A549 treated with AZD2906 at 1 μM for 4 hours (cell line): ENCODE measurements around the gene DBN1. TPM values are rescaled to one million over a fixed set of nuclear protein-coding genes. Genes with fewer than 3 reads are reported as not detected.

Experiments used
- total RNA-seq: library from RNA; stranded (reverse); fragments of 200-300 nt; extraction: Qiagen RNA extraction; gene quantifications from 5 replicates; pipeline ENCODE4 v1.2.3, GENCODE V29; 2022

The DBN1 gene
- total RNA-seq, result 54.9 to 72.4 TPM (median 65.5 TPM) in 5 replicates

DNA sequence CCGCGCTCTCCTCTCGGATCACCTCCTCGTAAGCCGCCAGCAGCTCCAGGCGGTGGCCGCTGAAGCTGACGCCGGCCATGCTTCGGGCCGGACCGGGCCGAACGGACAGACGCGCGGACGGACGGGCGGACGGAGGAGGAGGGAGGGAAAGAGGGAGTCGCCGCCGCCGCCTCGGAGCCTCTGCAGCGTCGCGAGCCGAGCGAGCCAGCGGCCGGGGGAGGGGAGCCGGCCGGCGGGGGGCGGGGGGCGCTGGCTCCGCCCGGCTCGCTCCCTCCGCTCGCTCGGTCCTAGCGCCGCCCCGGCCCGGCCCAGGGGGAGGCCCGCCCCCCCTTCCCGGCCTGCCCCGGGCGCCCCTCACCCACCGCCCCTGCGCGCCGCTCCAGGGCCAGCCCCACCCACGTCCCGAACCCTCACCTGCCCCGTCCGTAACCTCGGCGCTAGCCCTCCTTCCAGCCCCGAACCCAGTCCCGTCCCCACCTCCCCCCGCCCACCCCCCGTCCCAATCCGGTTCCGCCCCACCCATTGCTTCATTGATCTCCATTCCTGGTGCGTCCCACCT, at the start of gene DBN1:
Gene DBN1, minus strand, starts transcription at position 192 of the 559 bp plus-strand sequence. Its CDS starts 113 bp downstream, at position 79.

DNA sequence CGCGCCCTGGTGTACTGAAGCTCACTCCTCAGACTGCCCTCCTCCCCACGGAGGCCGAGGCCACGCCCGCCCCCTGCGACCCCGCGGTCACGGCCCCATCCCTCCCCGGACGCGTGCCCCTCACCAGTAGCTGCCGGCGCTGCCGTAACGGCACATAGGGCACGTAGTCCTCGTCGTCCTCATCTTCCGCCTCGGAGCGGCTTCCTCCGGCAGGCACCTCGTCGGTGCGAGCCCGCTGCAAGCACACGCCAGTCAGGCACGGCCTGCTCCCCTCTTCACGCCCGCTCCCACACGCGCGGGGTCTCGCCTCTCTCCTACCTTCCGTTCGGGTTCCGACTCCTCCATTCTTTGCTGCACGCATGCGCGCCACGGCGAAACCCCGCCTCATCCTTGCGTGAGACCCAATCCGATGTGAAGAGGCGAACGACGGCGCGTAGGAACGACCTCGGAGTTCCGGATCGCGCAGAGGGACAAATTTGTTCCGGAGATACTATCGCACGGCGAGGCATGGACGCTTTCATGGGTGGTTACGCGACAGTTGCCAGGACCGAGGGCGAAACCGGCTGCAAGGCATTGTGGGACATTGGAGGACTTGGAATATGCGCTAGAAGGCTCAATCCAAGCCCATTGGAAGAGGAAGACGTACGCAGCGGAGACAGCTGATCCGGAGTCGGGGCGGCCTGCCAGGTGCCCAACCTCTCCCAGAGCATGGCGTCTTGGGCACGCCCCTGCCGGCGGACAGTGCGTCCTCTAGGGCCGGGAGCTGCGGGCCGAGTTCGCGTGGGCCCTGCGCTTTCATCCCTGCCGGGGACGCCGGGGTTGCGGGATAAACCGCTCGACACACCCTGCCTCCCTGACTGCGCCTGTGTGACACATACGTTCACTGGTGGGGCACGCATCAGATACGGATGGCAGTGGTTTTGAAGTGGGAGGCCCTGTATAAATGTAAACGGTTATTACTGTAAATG, 43.5 kb upstream of the DBN1 start, which contains the start of gene DDX41:
Gene DDX41, minus strand, starts transcription at position 361 of the 968 bp plus-strand sequence. Its CDS starts 16 bp downstream, at position 345.

DNA sequence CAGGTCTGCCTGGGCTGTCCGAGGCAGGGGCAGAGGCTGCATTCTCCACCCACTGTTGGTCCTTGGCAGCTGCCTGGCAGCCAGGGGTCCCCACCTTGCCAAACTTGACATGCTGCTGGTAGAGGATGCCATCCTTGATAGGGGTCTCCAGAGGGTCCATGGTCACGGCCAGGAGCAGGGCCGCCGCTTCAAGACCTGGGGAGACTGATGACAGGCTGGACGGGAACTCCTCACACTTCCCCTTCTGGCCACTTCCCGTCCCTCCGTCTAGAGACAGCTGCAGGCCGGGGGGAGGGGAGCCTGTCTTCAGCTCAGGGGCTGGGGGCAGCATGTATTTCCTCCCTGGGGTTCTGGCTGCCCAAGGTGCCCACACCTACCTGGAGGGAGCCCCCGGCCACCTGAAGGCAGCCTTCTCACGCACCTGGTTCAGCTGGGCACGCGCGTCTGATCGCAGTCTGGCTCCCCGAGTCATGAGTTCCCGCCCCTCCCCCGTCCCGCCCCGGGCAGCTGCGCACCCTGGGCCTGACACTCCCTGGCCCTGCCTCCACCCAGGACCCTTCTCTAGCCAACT, 36.0 kb upstream of the DBN1 start, which contains the start of gene DOK3:
Gene DOK3, minus strand, starts transcription at position 446 of the 571 bp plus-strand sequence. Its CDS starts 286 bp downstream, at position 160.

DNA sequence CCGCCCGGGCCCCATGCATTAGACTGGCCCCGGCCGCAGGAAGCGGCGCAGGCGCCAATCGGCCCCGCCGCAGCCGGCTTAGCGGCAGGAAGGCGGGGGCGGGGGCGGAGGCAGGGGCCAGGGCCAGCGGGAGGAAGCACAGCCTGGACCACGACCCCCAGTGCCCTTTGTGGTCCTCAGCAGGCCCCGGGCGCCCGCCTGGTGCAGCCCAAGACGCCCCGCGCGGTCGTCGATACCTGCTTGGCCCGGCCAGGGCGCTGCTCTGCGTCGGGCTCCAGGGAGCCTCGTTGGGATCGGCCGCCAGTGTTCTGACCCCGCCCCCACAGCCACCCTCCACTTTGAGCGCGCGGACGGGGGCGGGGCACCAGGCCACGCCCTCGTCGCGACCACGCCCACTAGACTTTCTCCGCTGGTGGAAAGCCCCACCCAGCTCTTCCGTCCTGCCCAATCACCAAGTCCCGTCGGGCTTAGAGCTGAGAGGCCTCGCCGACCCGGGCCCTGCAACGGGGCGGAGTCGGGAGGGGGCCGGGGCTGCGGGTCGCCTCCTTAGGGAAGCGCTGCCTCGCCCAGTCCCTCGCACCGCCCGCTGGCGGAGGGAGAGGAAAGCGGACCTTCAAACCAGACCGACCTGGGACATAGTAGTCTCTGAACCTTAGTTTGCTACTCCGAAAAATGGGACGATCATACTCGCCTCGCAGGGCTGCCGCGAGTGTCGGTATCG, 24.0 kb upstream of the DBN1 start, which contains the start of gene PDLIM7:
Gene PDLIM7, minus strand, starts transcription at position 313 of the 721 bp plus-strand sequence. CDS start 1,092 bp downstream, outside the sequence.

DNA sequence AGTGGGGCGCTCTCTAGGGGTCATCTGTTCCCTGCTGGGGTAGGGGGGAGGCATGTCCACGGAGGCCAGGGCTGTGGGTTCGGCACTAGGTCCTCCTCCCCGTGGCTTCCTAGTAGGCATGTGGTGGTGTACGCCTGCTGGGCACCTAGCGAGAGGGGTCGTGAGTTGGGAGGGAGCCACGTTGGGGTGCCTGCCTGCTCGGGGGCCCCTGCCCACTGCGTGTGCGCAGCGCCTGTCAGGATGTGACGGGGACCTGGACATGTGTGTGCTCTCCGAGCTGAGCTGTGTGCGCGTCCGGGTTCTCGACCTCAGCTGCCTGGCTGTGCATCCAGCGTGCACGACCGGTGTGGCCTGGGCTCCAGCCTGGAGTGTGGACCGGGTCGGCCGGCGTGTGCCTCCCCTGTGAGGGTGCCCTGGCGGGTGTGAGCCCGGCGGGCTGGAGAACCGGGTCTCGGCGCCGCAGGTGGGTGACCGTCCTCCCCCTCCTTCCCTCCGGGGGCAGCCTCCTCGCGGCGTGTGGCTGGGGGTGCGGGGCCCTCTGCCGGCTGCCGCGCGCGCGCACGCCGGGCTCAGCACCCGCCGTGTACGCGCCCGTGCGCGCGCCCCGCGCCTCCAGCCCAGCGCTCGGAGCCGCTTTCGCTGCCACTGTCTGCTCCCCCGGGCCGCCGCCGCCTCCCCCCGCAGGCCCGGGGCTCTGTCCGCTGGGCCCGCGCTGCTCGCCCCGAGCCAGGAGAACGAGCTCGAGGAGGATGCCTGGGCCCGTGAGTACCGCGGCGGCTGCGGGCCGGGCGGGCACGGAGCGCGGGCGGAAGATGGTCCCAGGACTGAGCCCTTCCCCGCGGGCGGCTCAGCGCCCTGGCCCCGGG, 27.0 kb downstream of the DBN1 start, which contains the start of gene PRR7:
Gene PRR7, plus strand, starts transcription at position 615 of the 866 bp plus-strand sequence. CDS start 8,254 bp downstream, outside the sequence.

DNA sequence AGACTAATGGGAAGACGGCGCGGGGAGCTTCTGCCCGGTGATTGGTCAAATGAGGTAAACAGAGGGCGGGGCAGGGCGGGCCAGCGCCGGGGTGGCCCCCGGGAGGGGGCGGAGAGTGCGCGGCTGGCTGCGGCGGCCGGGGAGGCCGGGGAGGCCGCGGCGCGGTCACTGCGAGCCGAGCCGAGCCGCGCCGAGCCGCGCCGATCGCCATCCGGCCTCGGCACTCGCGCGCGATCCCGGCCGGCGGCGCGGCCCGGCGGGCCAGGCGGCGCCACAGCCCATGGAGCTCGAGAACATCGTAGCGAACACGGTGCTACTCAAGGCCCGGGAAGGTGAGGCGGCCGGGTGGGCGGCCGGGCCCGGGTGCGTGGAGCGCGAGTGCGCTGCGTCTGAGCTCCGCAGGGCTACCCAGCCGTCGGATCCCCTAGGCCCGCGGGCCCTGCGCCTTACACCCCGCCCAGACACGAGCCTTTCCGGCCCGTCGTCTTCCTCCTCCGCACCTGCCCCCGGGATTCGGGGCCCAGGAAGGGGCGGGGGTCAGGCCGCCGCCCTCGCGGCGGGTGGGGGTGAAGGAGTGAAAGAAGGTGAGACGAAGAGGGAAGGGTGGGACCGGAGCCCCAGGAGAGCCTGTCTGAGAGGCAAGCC, 46.7 kb downstream of the DBN1 start, which contains the start of gene GRK6:
Gene GRK6, plus strand, starts transcription at position 111 of the 645 bp plus-strand sequence. Its CDS starts 170 bp downstream, at position 281.

DNA sequence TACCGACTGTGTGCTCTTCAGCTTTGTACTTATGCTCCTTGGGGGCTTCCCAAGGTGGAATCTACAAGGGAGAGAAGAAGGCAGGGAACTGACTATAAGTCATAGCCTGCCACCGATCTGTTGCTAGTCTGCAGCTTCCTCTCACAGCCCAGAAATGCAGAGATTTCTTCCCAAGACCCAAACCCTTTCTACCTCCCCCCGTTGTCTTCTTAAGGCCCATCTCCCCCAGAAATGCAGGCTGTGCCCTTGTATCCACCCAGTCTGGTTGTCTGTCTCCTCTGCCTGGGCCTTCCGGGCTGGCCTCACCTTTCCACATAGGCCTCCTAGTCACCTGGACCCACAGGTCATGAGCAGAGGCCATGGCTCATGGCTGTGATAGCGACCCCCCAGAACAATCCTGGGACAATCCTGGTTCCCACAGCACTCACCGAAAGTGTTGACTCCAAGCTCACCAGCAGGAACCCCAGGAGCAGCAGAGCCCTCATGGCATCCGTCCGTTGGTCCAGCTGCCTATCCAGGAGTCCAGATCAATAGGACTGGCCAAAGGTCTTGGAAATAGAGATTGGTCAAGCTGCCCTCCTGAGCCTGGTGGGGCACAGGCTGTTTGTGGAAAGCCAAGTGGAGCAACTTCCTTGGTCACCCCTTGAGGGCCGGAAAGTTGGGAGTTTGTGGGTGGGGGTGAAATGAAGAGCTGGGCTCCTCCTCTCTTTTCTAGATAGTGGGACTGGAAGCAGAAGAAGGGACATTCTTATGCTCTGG, 64.2 kb downstream of the DBN1 start, which contains the start of gene F12:
Gene F12, minus strand, starts transcription at position 522 of the 759 bp plus-strand sequence. Its CDS starts 37 bp downstream, at position 485.

Other genes with a start within 250 kb of the DBN1 start
- gene RAB24, start 169.9 kb downstream of the DBN1 start, total RNA-seq, result 20.6 to 26.7 TPM (median 23.9 TPM) in 5 replicates
- 272 to 393 TPM (median 364 TPM) in 5 replicates for gene PRELID1, start 169.8 kb downstream of the DBN1 start, total RNA-seq
- 13.2 to 22.0 TPM (median 19.7 TPM) in 5 replicates for gene MXD3, start 161.7 kb downstream of the DBN1 start, total RNA-seq
- gene LMAN2, start 122.0 kb downstream of the DBN1 start, total RNA-seq, result 194 to 254 TPM (median 201 TPM) in 5 replicates
- gene RGS14, start 115.7 kb downstream of the DBN1 start, total RNA-seq, result 3.8 to 5.4 TPM (median 5.1 TPM) in 5 replicates
- not detected in 5 replicates for gene SLC34A1, start 89.2 kb downstream of the DBN1 start, total RNA-seq
- gene PFN3, start 73.0 kb downstream of the DBN1 start, total RNA-seq, result not detected in 5 replicates
- gene F12, start 64.1 kb downstream of the DBN1 start, total RNA-seq, result 15.9 to 26.4 TPM (median 22.8 TPM) in 5 replicates
- gene GRK6, start 47.0 kb downstream of the DBN1 start, total RNA-seq, result 23.1 to 28.9 TPM (median 27.3 TPM) in 5 replicates
- gene PRR7, start 26.8 kb downstream of the DBN1 start, total RNA-seq, result 13.8 to 35.0 TPM (median 34.5 TPM) in 5 replicates
- 72.8 to 92.2 TPM (median 80.9 TPM) in 5 replicates for gene PDLIM7, start 24.0 kb upstream of the DBN1 start, total RNA-seq
- gene DOK3, start 36.2 kb upstream of the DBN1 start, total RNA-seq, result 1.8 to 5.3 TPM (median 3.6 TPM) in 5 replicates
- gene DDX41, start 43.3 kb upstream of the DBN1 start, total RNA-seq, result 84.0 to 122 TPM (median 112 TPM) in 5 replicates
- 19.5 to 29.0 TPM (median 23.9 TPM) in 5 replicates for gene FAM193B, start 80.9 kb upstream of the DBN1 start, total RNA-seq
- gene TMED9, start 118.6 kb upstream of the DBN1 start, total RNA-seq, result 276 to 288 TPM (median 279 TPM) in 5 replicates
- gene B4GALT7, start 126.5 kb upstream of the DBN1 start, total RNA-seq, result 20.4 to 29.3 TPM (median 28.4 TPM) in 5 replicates